KMS-11 (cell line): ENCODE results near the gene PCDH15.

Source experiments
- H2AFZ ChIP-seq: fragments of 200-600 bp; sonication (generic); 2 replicates; pipeline ENCODE4 v1.6.1; 2016; ENCODE audit warnings: antibody characterized with exemption, mixed run types, low read depth
- H3K27ac ChIP-seq: fragments of 200-600 bp; sonication (generic); 2 replicates; pipeline ENCODE4 v1.6.1; 2016; ENCODE audit warnings: mild to moderate bottlenecking, mixed run types
- H3K27me3 ChIP-seq: fragments of 200-600 bp; sonication (generic); 2 replicates; pipeline ENCODE4 v1.6.1; 2017; ENCODE audit warnings: mild to moderate bottlenecking, low read depth, mixed run types, moderate library complexity; ENCODE audit not compliant: insufficient read depth
- H3K36me3 ChIP-seq: fragments of 200-600 bp; sonication (generic); 2 replicates; pipeline ENCODE4 v1.6.1; 2017; ENCODE audit warnings: mild to moderate bottlenecking, mixed run types; ENCODE audit not compliant: insufficient read depth
- H3K4me1 ChIP-seq: fragments of 200-600 bp; sonication (generic); 2 replicates; pipeline ENCODE4 v1.6.1; 2016; ENCODE audit warnings: mild to moderate bottlenecking, low read depth, mixed run types; ENCODE audit not compliant: poor library complexity, severe bottlenecking
- H3K4me2 ChIP-seq: fragments of 200-600 bp; sonication (generic); 2 replicates; pipeline ENCODE4 v1.7.0; 2016; ENCODE audit warnings: mild to moderate bottlenecking, mixed run types
- H3K4me3 ChIP-seq: fragments of 200-600 bp; sonication (generic); IDR thresholded peaks from 2 replicates; pipeline ENCODE4 v1.6.1; 2017; ENCODE audit warnings: low read depth, low read length, mixed read lengths; ENCODE audit not compliant: insufficient read depth
- H3K79me2 ChIP-seq: fragments of 200-600 bp; sonication (generic); 2 replicates; pipeline ENCODE4 v1.6.1; 2016; ENCODE audit warnings: low read depth, mixed run types; ENCODE audit not compliant: insufficient read depth
- H3K9ac ChIP-seq: fragments of 200-600 bp; sonication (generic); 2 replicates; pipeline ENCODE4 v1.6.1; 2016; ENCODE audit warnings: mild to moderate bottlenecking, mixed run types
- H4K20me1 ChIP-seq: fragments of 200-600 bp; sonication (generic); 2 replicates; pipeline ENCODE4 v1.6.1; 2016; ENCODE audit warnings: mild to moderate bottlenecking, mixed run types; ENCODE audit not compliant: insufficient read depth
- CTCF ChIP-seq: fragments of 200-600 bp; sonication (generic); conservative IDR thresholded peaks from 2 replicates; pipeline ENCODE4 v1.6.1; 2017; ENCODE audit warnings: low read depth, mild to moderate bottlenecking, antibody characterized with exemption, low read length, moderate library complexity, mixed read lengths

The PCDH15 gene

GRCh38 chr10:54622017-54622416 is 179.0 kb downstream of the PCDH15 start:
- H4K20me1 ChIP-seq, result no peaks in the 10 kb centered on the region
- no peak for TF ChIP-seq CTCF
- no peak overlapping the region for H3K9ac ChIP-seq
- peaks cover 26% of the 10 kb centered on the region for H3K4me1 ChIP-seq
- H3K27ac ChIP-seq, result no peak overlapping the region
- no peaks in the 10 kb centered on the region for H3K27me3 ChIP-seq
- no peaks in the 10 kb centered on the region for H3K79me2 ChIP-seq
- 0 out of 2 replicates have a peak overlapping the region, but pooled peaks have one; percentile 43 for H3K4me2 ChIP-seq
- no peak overlapping the region for H2AFZ ChIP-seq
- no peaks in the 10 kb centered on the region for H3K36me3 ChIP-seq
- no peak overlapping the region for H3K4me3 ChIP-seq

DNA sequence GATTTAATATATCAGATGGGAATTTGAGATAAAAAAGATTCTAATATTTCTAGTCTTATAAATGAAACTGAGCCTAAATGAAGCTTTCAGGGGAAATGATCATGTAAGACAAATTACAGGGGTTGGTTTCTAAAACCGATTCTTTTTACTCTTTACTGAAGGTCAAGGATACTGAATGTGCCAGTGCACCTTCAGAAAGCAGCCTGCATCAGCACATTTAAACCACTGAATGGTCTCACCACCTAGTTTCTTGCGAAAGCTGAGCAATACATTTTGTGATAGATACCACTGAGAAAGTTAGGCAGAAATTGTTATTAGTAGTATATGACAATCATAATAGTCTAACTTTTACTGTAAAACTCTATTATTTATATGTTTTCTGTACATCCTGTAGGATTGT is 180.7 kb downstream of the PCDH15 start:
- H3K27ac ChIP-seq, result no peak overlapping the region
- no peak overlapping the region for H3K4me3 ChIP-seq
- H4K20me1 ChIP-seq, result no peaks in the 10 kb centered on the region
- H2AFZ ChIP-seq, result no peak overlapping the region
- H3K4me1 ChIP-seq, result peaks cover 26% of the 10 kb centered on the region
- TF ChIP-seq CTCF, result no peak
- no peak overlapping the region for H3K9ac ChIP-seq
- no peaks in the 10 kb centered on the region for H3K79me2 ChIP-seq
- no peaks in the 10 kb centered on the region for H3K36me3 ChIP-seq
- H3K4me2 ChIP-seq, result peak overlapping the region; percentile 43; the same call in 1 of the 2 replicates
- H3K27me3 ChIP-seq, result no peaks in the 10 kb centered on the region

DNA sequence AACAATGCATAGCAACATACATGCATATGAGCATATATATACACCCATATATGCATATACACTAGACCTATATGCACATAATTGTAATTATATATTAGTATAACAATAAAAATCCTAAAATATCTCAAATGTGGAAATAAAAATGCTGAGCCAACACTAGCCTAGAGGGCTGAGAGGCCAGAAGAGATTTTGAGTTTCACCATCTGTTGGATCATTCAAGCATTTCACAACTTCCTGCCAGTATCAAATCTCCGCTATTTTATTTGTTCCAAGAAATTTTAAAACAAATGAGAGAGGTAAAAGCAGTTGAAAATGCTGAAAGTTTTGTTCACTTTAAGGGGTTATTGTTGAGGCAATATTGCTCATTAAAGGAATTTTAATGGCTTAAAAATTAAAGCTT is 187.0 kb downstream of the PCDH15 start:
- no peaks in the 10 kb centered on the region for H3K79me2 ChIP-seq
- no peak overlapping the region for H3K4me3 ChIP-seq
- no peak overlapping the region for H3K9ac ChIP-seq
- no peak overlapping the region for H2AFZ ChIP-seq
- H3K27ac ChIP-seq, result no peak overlapping the region
- TF ChIP-seq CTCF, result no peak
- peaks cover 9% of the 10 kb centered on the region for H3K4me1 ChIP-seq
- no peak overlapping the region for H3K4me2 ChIP-seq
- no peaks in the 10 kb centered on the region for H3K36me3 ChIP-seq
- no peaks in the 10 kb centered on the region for H4K20me1 ChIP-seq
- H3K27me3 ChIP-seq, result no peaks in the 10 kb centered on the region

DNA sequence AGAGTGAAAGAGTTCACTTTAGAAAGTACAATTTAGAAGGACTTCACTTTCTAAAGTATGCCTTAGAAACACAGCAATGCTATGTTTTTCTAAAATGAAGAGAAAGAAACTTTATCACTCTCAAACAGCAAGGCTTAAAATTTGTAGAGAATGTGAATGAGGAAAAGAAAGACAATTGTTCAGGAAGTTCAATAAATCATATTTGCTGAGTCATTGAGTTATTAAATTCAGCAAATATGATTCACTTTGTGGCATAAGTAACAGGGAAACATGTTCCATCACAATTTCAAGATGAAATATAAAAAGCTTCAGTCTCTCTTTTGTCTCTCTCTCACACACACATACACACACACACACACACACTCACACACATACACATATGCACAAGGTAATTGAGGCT is 187.9 kb downstream of the PCDH15 start:
- Histone ChIP-seq H3K36me3 (no peaks in the 10 kb centered on the region), H3K9ac (no peak overlapping the region)

More for the DNA sequence above, 187.9 kb downstream of the PCDH15 start:
- Histone ChIP-seq H3K27me3 (no peaks in the 10 kb centered on the region), H4K20me1 (no peaks in the 10 kb centered on the region), H3K27ac (no peak overlapping the region), H2AFZ (0 out of 2 replicates have a peak overlapping the region, but pooled peaks have one; percentile 5), H3K4me1 (peaks cover 9% of the 10 kb centered on the region), H3K4me2 (no peak overlapping the region), H3K4me3 (no peak overlapping the region), H3K79me2 (no peaks in the 10 kb centered on the region)
- TF ChIP-seq CTCF, result no peak
